Activated T-cell treated with anti-CD3 and anti-CD28 coated beads, Interleukin-2, amount 50 U/mL, for 72 hours (primary cell): ENCODE data around the gene NUDT8. TPM values are rescaled to one million over a fixed set of nuclear protein-coding genes. Genes with fewer than 3 reads are reported as not detected.
A peak's percentile ranks its signal among the peaks of the same experiment; 100 is the strongest.
"Not testable (repeated sequence)": the region's sequence is repeated elsewhere in the genome, so short reads cannot be mapped to it uniquely, and the experiment has no call there.

Experiments
- ATAC-seq, 2 donors: fragments of 150-1000 bp; cut with Tn5 transposase; replicated peaks in 1 of 2; 2 replicates each; pipeline ENCODE4 v1.10.0; 2021; ENCODE audit warnings: moderate library complexity in 2 of 2, mild to moderate bottlenecking in 1 of 2
- DNase-seq, 2 donors: peaks; one replicate each; pipeline ENCODE4 v3.0.0; 2021 to 2022; ENCODE audit warnings: mixed read lengths in 1 of 2
- H3K27ac Mint-ChIP-seq: one replicate; pipeline ENCODE4 v1.8.0; 2022; ENCODE audit warnings: mild to moderate bottlenecking, moderate library complexity, mixed read lengths
- H3K27me3 Mint-ChIP-seq: one replicate; pipeline ENCODE4 v1.8.0; 2022; ENCODE audit warnings: low read depth, mixed read lengths
- H3K36me3 Mint-ChIP-seq, 2 donors: one replicate each; pipeline ENCODE4 v1.8.0; 2022; ENCODE audit warnings: mixed read lengths in 2 of 2, mild to moderate bottlenecking in 1 of 2; ENCODE audit not compliant: insufficient read depth in 2 of 2
- H3K4me1 Mint-ChIP-seq: one replicate; pipeline ENCODE4 v1.8.0; 2022; ENCODE audit warnings: low read depth, mixed read lengths
- H3K4me3 Mint-ChIP-seq, 2 donors: one replicate each; pipeline ENCODE4 v1.8.0; 2022; ENCODE audit warnings: mild to moderate bottlenecking in 2 of 2, mixed read lengths in 2 of 2, moderate library complexity in 2 of 2
- H3K9me3 Mint-ChIP-seq, 2 donors: one replicate each; pipeline ENCODE4 v1.8.0; 2022; ENCODE audit warnings: mixed read lengths in 2 of 2
- total RNA-seq, 2 donors: library from RNA; stranded (reverse); gene quantifications; one replicate each; pipeline ENCODE4 v1.2.3, GENCODE V29; 2022

Gene NUDT8
- total RNA-seq, 2 donors from 2014 or later = 19.6 to 24.6 TPM

DNA sequence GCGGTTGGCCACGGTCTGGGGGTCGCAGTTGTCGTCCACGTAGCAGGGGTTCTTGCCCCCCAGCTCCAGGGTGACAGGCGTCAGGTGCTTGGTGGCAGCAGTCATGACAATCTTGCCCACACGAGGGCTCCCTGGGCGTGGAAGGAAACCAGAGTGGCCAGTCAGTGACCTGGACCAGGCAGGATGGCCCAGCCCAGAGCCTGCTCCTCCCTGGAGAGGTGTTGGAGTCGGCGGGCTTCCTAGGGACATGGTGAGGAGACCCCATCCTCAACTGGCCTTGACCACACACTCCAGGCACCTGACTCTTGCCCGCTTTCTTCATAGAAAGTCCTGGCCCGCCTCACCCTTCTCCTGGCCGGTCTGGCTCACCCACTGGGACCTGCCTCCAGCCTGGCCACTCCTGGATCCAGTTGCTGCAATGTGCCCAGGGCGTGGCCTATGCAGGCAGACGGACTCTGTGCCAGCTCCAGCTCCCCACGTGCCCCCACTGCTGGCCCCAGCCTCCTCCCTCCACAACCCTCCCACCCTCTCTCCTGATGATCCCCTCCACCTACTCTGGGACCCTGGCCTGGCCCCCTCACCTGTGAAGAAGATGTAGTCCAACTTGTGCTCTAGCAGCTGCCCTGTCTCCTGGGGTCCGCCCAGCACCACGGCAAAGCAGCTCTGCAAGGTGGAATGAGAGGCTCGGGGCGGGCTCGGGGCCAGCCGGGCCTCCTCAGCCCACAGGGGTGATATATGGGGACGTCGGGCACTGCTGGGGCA is 36.0 kb upstream of the NUDT8 start:
- Mint-ChIP-seq H3K27ac (no peak overlapping the region), H3K27me3 (no peaks in the 10 kb centered on the region), H3K4me3 (no peak overlapping the region), H3K9me3 (no peaks in the 10 kb centered on the region), H3K36me3 (no peaks in the 10 kb centered on the region), H3K4me1 (no peaks in the 10 kb centered on the region)
- DNase-seq (no peak), ATAC-seq (no peak)

DNA sequence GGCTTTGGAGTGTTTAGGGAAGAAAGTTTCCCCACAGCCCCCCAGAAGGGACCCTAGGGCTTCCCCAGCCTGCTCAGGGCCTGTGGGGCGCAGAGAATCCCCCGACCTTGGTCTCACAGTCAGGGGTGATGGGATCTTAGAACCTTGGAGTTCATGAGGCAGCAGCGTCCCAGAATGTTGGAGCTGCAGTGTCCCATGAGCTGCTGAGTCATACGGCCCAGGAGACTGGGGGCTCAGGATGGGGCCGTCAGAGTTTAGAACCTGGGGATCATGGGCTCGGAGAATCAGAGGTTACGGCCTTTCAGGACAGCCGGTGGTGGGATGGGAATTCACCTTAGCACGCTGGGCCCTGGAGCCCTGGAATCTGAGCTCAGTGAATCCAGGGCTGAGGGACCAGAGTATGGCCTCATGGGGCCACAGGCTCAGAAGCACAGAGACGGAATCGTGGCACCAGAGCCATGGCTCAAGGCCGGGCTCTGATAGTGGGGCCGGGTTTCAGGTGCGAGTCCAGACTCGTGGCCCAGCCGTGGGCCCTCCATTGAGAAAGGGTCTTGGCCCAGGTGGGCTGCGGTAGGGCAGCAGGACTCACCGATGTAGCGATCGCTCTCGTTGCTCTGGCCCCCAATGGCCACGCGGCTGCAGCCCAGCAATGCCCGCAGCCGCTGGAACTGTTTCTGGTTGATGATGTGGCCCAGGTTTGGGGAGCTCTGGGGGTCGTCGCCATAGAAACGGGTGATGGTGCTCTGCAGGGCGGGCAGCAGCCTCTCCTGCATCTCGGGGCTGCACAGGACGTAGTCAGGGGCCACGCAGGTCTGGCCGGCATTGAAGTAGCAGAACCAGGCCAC is 35.2 kb upstream of the NUDT8 start:
- no peak overlapping the region for H3K27ac Mint-ChIP-seq

DNA sequence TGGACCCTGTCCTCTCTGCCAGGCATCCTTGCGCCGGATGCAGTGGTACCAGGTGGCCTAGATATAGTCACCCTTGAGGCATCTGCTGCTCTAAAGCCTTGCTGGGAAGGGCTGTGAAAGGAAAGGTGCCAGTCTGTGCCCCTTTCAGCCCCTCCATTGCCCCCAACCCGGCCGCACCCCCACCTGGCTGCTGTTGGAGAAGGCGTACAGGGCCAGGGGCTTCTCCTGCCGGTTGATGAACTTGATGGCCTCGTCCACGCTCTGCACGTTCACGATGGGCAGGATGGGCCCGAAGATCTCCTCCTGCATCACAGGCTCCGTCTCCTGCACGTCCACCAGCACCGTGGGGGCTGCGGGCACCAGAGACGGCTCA is 34.5 kb upstream of the NUDT8 start:
- no peak overlapping the region for H3K27ac Mint-ChIP-seq
- H3K27me3 Mint-ChIP-seq = no peaks in the 10 kb centered on the region
- H3K9me3 Mint-ChIP-seq = no peaks in the 10 kb centered on the region
- H3K4me3 Mint-ChIP-seq = no peak overlapping the region
- H3K36me3 Mint-ChIP-seq = no peaks in the 10 kb centered on the region
- no peak for ATAC-seq
- no peaks in the 10 kb centered on the region for H3K4me1 Mint-ChIP-seq
- no peak for DNase-seq

More for the DNA sequence above, 35.2 kb upstream of the NUDT8 start:
- Mint-ChIP-seq H3K9me3 (no peaks in the 10 kb centered on the region), H3K36me3 (no peaks in the 10 kb centered on the region), H3K4me1 (no peaks in the 10 kb centered on the region), H3K4me3 (no peak overlapping the region), H3K27me3 (no peaks in the 10 kb centered on the region)
- DNase-seq (no peak), ATAC-seq (no peak)

GRCh38 chr11:67663532-67664212 is 33.9 kb upstream of the NUDT8 start:
- no peak overlapping the region for H3K4me3 Mint-ChIP-seq
- ATAC-seq (no peak), DNase-seq (no peak)
- H3K9me3 Mint-ChIP-seq = no peaks in the 10 kb centered on the region
- no peaks in the 10 kb centered on the region for H3K36me3 Mint-ChIP-seq
- no peaks in the 10 kb centered on the region for H3K4me1 Mint-ChIP-seq
- H3K27me3 Mint-ChIP-seq = no peaks in the 10 kb centered on the region
- H3K27ac Mint-ChIP-seq = no peak overlapping the region

DNA sequence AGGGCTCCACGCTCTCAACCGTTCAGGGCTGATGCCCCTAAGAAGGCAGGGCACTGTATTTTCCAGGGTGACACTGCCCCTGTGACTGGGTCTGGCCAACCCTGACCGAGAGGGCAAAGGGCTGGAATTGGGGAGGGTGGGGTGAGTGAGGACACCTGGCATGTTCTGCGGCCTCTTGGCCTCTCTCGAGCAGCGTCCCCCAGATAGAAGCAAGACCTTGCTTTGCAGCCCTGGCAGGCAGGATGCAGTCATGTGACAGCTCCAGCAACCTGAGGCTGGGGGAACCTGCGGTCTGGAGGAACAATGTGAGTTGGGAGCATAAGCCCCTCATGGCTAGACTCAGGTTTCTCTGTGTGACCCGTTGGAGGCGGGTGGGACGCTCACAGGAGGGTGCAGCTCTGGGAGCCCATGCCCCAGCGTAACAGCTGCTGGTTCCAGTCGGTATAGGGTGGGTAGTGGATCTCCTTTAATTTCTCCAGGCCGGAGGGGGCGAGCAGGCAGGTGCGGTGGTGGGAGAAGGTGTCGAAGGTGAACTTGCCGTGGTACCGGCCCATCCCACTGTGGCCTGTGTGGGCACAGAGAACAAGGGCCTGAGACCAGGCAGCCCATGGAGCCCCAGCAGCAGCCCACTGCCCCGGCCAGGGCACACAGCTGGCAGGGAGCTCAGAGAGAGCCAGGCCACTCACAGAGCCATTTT is 33.2 kb upstream of the NUDT8 start:
- H3K4me3 Mint-ChIP-seq = no peak overlapping the region
- no peaks in the 10 kb centered on the region for H3K9me3 Mint-ChIP-seq
- H3K27ac Mint-ChIP-seq = no peak overlapping the region
- DNase-seq (no peak), ATAC-seq (no peak)
- no peaks in the 10 kb centered on the region for H3K27me3 Mint-ChIP-seq
- H3K36me3 Mint-ChIP-seq = no peaks in the 10 kb centered on the region
- H3K4me1 Mint-ChIP-seq = no peaks in the 10 kb centered on the region

DNA sequence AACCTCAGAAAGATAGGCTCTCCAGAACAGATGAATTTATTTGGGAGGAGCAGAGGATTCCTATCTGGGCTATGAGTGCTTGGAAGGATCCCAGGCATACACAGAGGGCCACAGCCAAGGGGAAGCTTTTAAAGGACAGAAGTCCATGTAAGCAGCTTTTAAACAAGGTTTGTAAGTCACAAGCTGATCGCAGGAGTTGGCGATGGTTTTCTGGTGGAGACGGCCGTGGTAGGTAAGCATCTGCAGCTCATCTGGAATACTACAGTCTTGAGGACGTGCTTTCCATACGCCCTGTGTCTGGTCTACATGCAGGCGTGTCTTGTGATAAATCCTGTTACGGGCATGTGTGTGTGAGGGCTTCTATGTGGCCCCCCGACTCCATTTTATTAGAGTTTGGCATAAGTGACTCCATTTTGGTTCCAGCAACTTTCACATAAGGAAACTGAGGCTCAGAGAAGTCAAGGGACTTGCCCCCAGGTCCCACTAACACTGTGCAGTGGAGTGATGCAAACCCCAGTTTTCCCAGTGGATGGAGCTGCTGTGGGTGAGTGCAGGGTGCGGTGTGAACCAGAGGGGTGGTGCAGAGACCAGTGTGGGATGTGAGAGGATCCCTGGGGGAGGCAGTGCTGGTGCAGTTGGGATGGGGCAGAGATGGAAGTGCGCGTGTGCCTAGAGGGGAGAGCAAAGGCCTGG is 32.6 kb upstream of the NUDT8 start:
- Mint-ChIP-seq H3K27me3 (no peaks in the 10 kb centered on the region), H3K4me1 (no peaks in the 10 kb centered on the region), H3K36me3 (no peaks in the 10 kb centered on the region), H3K27ac (no peak overlapping the region), H3K9me3 (no peaks in the 10 kb centered on the region), H3K4me3 (no peak overlapping the region)
- ATAC-seq = no peak
- no peak for DNase-seq

DNA sequence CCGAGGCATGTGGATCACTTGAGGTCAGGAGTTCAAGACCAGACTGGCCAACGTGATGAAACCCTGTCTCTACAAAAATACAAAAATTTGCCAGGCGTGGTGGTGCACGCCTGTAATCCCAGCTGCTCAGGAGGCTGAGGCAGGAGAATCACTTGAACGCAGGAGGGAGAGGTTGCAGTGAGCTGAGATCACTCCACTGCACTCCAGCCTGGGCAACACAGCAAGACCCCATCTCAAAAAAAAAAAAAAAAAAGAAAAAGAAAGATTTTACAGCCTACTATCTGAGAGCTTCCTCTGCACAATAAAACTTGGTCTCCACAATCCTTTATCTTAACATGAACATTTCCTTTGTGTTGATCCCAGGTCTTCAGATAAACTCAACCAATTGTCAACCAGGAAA is 31.0 kb upstream of the NUDT8 start:
- not testable (repeated sequence) for ATAC-seq, H3K4me3 Mint-ChIP-seq, DNase-seq, H3K9me3 Mint-ChIP-seq, H3K36me3 Mint-ChIP-seq, H3K4me1 Mint-ChIP-seq, H3K27ac Mint-ChIP-seq, H3K27me3 Mint-ChIP-seq

- not testable (repeated sequence) for H3K4me1 Mint-ChIP-seq, H3K9me3 Mint-ChIP-seq, ATAC-seq, DNase-seq, H3K27ac Mint-ChIP-seq, H3K36me3 Mint-ChIP-seq, H3K27me3 Mint-ChIP-seq, H3K4me3 Mint-ChIP-seq
Observed at GRCh38 chr11:67659651-67660165, 30.0 kb upstream of the NUDT8 start.

DNA sequence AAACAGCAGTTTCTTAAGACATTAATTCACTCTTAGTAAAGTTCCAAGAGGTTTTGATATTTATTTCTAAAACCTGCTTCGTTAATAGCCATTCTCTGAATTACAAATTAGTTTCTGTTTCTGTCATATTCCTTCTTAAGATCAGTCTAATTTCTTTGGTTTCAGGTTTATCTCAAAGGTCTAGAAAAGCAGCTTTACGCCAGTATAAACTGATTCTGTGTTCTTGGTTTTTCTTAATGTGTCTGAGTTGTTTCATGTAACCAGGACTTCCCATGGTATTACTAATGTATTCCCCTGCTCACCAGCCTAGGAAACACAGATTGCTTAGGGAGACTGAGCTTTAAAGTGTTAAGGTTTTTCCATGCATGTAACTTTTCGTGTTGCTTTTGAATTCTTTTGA is 27.6 kb upstream of the NUDT8 start:
- Mint-ChIP-seq H3K4me3 (peak overlapping the region in 1 of 2 donors; percentile 54), H3K27ac (no peak overlapping the region)
- ATAC-seq = peak; percentile 33 to 64

DNA sequence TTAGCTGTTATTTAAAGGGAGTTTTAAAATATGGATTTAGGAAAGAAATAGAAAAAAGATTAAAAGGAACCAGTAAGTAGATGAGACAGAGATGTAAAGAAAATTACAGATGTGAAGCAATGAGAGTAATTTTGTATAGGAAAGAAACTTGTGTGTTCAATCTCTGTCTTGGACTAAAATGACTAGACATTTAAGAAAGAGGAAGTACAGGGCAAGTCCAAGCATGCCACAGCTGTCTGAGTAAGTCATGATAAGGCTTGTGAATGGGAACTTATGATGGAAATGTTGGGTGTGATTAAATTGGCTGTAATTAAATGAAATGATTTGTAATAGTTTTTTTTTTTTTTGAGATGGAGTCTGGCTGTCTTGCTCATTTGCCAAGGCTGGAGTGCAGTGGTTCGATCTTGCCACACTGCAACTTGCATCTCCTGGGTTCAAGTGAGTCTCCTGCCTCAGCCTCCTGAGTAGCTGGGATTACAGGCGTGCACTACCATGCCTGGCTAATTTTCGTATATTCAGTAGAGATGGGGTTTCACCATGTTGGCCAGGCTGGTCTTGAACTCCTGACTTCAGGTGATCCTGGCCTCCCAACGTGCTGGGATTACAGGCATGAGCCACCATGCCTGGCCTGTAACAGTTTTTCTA is 26.7 kb upstream of the NUDT8 start:
- Mint-ChIP-seq H3K36me3 (peaks cover 3 to 4% of the 10 kb centered on the region in 2 donors), H3K4me3 (peak overlapping the region in 1 of 2 donors; percentile 55), H3K4me1 (peaks cover 10% of the 10 kb centered on the region), H3K27ac (no peak overlapping the region), H3K27me3 (no peaks in the 10 kb centered on the region), H3K9me3 (peaks cover 3 to 4% of the 10 kb centered on the region in 2 donors)
- ATAC-seq (peak in 1 of 2 donors; percentile 43), DNase-seq (no peak)

More for the DNA sequence above, 27.6 kb upstream of the NUDT8 start:
- Mint-ChIP-seq H3K4me1 (peaks cover 10% of the 10 kb centered on the region), H3K9me3 (peaks cover 3 to 4% of the 10 kb centered on the region in 2 donors), H3K36me3 (peaks cover 3 to 4% of the 10 kb centered on the region in 2 donors), H3K27me3 (no peaks in the 10 kb centered on the region)
- no peak for DNase-seq

DNA sequence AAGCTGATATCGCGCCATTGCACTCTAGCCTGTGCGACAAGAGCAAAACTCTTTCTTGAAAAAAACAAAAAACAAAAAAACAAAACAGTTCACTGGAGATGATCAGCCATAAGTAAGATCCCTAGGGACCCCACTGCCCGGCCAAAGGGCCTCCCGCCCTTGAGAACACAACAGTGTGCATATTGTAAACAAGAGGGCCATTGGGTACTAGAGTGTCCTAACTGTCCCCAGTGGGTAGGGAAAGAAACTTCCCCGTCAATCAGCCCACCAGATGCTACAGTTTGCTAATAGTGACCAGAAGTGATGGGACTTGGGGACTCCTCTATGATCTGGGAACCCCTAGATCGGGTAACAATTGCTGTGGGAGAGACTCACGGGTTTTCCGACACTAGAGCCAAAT is 24.5 kb upstream of the NUDT8 start:
- H3K4me3 Mint-ChIP-seq = no peak overlapping the region
- peaks cover 17% of the 10 kb centered on the region for H3K4me1 Mint-ChIP-seq
- ATAC-seq (no peak), DNase-seq (no peak)
- H3K27ac Mint-ChIP-seq = no peak overlapping the region
- H3K9me3 Mint-ChIP-seq = peaks cover 3 to 4% of the 10 kb centered on the region in 2 donors
- peaks cover 3 to 4% of the 10 kb centered on the region in 2 donors for H3K36me3 Mint-ChIP-seq
- H3K27me3 Mint-ChIP-seq = no peaks in the 10 kb centered on the region
